HG02870 (cell line): ENCODE data around the gene MAP6.
"Not testable (repeated sequence)": the region's sequence is repeated elsewhere in the genome, so short reads cannot be mapped to it uniquely, and the experiment has no call there.

Experiments used
- ATAC-seq: cut with Tn5 transposase; IDR thresholded peaks from one replicate; pipeline ENCODE4 v1.9.1; 2021; ENCODE audit warnings: mild to moderate bottlenecking, moderate library complexity; ENCODE audit not compliant: unreplicated experiment

Gene MAP6

DNA sequence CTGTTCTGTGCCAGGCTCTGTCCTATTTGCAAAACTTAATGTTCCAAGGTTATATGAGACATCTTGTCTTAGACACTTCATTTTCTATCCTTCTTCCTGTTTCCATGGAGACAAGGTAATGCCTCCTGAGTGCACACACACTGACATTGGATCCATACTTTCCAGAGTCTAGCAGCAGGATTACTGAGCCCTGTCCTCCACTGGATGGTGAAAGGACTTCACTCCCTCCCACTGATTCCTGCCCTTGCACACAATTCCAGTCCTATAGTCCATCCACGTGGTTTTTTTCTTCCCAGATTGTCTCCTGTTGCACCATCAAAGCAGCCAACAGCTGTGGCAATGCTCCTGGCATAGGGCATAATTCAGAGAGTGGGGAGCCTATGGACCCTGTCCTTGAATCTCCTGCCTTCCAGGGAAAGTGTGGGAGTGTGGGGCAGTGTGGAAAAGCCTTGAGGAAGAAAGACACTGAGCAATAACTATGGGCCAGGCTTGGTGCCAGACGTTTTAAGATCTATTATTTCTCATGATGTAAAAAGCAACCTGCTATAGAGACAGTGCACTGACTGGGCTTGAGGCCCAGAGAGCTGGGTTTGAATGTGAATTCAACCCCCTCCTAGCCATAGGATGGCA lies 75.4 kb downstream of the MAP6 start:
- no peak for ATAC-seq

DNA sequence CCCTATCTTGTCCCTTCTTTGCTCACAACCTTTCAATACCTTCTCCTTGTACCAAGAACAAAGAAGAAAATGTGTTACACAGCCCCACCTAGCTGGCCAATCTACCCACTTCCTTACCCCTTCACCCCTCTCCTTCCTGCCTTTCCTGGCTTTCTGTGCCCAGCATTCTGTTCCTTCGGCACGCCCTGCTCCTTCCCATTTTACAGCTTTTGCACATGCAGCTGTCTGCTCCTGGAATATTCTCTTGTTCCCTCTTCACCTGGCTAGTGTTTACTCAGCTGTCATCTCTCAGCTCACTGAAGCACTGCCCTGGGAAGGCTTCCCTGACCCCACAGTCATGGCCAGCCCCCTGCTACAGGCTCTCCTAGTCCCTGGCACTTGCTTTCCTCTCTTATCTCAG lies 76.1 kb downstream of the MAP6 start:
- no peak for ATAC-seq

DNA sequence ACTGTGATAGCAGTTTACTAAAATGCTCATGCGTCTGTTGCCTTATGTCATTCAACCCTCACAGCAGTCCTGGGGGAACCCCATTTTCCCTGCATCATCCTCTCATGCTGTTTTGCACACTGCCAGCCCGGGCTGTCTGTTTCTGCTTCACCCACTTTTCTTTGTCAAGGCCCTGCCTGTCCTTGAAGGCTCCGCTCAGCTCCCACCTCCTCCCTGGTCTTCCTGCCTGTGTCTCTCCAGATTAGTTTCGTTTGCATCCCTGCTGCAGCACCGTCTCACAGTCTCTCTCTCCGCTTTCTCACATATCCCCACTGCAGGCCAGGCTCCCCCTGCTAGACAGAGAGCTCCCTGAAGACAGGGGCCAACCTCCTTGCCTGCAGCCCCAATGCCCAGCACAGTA lies 76.9 kb downstream of the MAP6 start:
- ATAC-seq = no peak

DNA sequence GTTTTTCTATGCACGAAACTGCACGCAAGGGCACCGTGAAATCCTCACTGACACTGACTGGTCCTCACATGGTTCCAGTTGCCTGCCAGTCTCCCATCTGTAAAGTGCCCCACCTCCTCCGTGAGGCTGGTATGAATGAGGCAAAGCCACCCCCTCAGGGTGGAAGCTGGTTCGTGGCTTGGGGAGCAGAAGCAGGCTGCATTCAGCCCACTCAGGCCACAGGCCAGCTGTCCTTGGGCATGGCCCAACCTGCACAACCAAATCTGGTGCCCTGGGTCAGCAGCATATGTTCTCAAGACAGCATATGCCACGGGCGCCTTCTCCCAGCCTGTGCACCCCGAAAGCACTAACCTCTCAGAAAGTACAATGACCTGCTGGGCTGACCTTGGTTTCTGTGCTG lies 77.5 kb downstream of the MAP6 start:
- no peak for ATAC-seq

DNA sequence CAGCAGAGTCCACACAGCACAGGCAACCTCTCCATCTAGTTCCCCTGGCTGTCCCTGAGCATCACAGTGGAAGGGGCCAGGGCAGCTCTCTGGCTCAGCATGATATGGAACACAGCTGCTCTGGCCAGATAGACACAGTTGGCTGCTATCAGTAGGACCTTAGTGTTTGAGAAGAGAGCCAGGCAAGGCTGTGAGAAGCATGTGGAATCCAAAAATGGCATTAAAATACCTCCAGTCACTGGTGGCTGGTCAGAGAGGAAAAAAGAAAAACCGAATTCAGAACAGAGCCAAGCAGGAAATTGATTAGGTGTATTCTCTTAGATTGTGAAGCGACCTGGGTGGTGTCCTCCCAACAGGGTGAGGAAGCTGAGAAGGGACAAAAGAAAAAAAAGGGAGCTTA lies 78.9 kb downstream of the MAP6 start:
- ATAC-seq = no peak

DNA sequence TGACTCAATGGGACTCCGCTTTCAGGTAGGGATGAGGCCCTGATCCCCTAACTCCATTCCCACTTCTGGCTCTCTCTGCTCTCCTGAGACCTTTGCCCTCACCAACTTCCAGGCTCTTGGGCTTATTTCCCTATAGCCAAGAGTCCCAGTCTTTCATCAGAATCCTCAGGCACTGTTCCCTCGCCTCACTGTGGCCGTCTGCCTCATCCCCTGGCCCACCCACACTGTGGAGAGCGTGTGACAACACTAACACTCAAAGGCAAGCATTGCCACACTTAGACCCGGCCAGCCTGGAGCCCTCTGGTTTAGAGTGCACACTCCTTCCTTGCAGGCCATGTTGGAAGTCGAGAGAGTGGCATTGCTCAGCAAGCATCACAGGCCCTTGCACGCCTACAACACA lies 79.8 kb downstream of the MAP6 start:
- ATAC-seq = no peak

DNA sequence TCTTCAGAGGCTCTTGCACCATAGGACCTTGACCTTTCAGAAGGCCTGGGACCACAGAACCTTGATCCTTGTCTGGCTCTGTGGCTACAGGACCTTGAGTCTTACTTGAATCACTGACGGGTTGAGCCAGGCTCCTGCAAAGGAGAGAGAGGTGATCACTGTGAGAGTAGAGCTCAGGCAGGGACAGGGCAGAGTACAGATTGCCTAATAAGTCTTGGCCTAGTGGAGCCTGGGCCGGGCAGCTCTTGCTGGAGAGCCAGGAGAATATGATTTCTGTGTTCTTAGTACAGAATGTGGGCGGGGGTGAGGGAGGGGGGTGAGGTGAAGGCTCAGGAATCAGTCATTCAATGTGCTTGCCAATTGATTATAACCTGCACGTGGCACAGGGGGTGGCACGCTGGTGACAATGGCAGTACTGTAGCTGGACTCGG lies 80.8 kb downstream of the MAP6 start:
- no peak for ATAC-seq

DNA sequence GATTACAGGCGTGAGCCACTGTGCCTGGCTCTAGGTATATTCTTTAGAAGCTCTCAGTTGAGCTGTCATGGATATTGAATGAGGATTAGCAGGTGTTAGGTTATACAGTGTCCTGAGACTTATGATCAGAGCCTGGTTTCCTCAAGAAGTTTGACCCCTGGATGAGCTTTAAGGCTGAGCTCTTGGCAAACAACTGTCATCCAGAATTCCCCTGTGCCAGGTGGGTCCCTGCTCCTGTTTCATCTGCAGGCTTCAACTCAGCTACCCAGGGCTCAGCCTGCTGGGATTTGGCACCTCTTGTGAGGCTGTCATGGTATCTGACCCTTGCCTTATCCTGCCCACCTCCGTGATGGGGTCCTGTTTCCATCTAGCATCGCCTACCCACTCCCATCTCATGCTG lies 82.4 kb downstream of the MAP6 start:
- no peak for ATAC-seq

DNA sequence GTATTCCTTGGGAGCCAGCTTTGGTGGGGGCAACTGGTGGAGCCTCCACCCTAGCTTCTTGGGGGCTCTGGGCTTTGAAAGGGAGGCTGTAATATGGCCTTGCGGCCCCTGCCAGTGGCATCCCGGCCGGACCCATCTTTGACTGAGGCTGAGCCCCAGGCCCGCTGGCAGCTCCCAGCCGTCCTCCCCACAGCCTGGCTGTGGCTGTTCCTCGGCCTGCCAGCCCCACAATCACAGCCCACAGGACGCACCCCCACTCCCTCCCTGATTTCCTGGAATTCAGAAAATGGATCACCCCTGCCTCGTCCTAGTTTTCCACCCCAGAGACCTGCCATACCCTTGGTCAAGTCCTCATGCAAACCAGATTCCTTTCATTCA lies 83.6 kb downstream of the MAP6 start:
- no peak for ATAC-seq

DNA sequence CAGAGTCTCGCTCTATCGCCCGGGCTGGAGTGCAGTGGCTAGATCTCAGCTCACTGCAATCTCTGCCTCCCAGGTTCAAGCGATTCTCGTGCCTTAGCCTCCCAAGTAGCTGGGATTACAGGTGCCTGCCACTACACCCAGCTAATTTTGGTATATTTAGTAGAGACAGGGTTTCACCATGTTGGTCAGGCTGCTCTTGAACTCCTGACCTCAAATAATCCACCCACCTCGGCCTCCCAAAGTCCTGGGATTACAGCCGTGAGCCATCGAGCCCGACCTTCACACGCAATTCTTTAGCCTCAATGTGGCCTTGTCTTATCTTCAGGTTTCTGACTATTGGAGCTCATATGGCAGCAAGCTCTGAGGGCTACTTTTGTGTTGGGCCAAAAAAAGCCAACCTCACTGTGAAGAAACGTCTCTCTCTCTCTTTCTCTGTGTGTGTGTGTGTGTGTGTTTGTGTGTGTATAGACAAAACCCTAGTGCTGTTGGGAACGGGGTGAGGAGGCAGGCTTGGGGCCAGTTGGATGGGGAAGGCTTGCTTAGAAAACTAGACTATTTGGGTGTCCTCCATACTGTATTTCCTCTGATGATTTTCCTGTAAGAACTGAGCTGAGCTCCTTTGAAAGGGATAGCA lies 84.1 kb downstream of the MAP6 start:
- not testable (repeated sequence) for ATAC-seq

DNA sequence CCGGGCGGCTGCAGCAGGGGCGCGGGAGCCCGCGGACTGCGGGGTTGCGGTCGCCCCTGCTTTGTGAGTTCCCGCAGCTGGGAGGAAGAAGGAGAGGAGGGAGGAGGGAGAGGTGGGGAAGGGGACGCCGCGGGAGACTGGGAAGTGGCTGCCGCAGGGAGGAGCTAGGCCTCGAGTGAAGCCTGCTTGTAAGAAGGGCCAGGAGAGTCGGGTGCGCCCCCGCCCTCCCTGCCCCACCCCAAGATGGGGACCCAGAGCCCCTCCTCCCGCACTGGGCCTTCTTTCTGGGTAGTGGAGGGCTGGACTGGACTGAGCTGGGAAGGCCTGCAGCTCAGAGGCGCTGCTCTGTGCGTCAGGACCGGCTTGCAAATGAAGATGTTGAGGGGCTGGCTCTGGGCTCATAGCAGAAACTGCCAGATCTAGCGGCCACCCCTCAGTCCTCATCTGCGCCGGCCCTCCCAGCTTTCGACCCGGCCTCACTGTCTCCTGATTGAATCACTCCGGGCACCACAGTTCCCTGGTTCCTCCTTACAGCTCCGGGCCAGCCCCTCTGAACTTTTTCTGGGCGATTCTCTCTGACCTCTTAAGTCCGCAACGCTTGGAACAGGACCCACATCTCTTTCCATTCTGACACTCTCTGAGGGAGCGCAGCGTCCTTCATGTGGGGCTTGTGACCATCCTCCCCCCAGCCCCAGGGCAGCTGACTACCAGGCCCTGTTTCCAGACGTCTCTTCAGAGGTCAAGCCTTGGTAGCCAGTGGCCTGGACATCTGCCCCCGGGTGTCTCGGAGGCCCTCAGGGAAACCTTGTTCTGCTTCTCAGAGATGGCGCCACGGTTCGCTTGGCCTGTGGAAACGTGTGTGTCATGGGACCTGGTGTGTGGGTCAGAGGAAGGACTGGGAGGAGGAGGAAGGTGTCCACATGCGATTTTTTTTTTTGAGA lies 84.8 kb downstream of the MAP6 start:
- ATAC-seq = no peak

DNA sequence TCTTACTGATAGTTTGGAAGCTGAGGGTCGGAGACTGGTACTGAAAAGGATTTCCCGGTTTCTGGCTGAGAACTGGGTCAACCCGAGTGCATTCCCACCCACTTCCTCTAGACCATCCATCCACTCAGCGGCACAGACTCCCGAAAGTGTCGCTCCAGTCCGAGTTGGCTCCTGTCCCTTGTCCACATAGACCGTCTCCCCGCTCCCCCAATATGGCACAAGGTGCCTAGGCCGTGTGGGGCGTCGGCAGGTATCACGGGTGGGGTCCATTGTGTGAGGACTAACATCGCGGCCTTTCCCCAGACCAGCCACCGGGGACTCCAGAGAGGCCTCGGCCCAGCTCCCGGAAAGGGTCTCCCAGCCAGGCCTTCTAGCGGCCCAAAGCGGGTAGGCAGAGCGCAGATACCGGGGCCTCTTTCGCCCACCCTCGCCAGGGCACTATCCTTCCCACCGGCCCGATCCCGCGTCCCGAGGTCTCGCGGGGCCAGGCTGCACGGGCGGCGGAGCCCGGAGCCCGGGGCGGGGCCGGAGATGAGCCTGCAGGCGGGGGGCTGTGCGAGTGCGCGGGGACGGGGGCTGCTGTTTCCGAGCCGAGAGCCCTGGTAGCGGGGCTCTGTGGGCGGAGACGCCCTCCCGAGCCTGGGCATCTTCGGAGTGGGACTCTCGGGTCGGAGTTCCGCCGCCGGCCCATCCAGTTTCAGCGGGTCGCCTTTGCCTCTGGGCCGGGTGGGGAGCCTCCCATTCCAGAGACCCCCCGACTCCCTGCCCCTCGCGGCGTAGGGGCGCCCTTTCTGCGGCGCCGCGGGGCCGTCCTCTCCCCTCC lies 85.7 kb downstream of the MAP6 start:
- peak; percentile 71 for ATAC-seq

DNA sequence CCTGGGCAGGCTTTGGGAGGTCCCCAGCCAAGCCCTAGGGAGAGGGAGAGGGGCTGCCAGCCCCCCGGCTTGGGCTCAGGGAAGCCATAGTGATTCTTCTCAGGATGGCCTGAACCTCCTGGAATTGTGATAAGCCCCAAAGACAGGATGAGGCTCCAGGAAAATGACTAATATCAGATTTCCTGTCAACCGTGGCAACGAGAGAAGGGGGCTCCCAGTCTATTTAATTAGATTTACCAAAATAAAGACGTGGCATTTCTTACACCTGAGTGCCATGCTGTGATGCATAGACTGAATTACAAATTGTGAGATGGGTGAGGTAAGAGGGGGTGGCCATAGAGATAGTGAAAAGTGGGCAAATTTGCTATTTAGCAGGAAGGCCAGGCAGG lies 86.3 kb downstream of the MAP6 start:
- ATAC-seq = no peak

DNA sequence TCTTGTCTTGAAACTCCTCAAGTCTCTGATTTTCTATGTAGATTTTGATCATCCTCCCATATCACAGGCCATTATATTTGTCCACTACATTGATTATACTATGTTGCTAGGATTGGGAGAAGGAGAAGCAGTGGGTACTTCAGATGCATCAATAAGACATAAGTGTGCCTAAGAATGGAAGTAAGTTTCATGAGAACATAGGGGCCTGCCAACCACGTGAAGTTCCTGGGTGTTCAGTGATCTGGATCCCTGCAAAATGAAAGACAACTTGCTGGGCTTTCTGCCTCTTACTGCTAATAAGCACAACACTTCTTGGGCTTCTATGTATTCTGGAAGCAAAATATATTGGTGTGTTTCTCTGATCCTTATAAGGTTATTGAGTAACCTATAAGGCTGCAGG lies 89.0 kb downstream of the MAP6 start:
- no peak for ATAC-seq

DNA sequence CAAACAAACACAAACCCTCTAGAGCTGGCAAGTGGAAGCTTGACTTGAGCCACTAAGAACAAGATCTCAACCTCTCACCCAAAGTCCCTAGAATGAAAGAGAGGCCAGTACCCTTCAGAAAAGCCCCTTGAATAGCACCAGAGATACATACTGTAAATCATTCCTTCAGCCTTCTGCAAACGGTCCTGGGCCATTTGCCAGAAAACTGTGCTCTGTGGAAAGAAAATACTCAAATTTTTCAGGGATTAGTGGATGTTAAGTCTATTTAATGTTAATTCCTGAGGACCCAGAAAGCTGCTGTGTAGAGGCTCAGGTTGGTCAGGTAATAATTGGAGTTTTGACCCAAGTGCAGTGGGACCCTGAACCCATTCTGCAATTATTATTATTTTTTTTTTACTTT lies 89.9 kb downstream of the MAP6 start:
- ATAC-seq = no peak

DNA sequence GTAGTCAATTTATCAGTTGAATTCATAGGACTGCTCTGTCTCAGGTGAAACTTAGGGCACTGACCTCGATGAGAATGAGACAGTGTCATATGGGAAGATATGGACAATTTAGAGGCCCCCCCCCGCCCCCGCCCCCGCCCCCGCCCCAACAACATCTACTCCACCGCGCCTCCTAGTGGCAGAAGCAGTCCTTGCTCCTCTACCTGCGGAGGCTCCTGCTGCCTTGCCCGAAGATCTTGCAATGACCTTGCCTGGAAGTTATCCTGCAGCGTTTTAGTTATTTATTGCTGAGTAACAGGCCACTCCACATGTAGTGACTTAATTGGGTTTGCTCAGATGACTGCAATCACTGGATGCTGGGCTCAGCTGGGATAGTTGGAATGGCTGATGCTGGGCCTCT lies 91.6 kb downstream of the MAP6 start:
- no peak for ATAC-seq

DNA sequence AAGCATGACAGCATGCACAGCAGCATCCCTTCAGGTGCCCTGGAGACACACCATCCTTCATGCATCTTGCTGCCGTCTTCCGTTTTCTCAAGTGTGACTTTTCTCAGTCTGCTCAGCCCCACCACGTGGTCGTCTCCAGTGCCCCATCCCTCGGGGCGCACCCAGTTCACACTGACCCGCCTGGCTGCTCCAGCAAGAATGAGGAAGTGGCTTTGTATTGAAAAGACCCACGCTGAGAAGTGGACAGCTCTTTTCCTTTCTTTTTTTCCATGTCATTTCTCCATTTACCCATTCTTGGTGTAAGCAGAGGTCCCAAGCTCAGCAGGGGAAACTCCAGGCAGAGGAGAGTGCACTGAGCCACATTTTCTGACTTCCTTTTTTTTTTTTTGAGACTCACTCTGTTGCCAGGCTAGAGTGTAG lies 92.3 kb downstream of the MAP6 start:
- ATAC-seq = no peak

DNA sequence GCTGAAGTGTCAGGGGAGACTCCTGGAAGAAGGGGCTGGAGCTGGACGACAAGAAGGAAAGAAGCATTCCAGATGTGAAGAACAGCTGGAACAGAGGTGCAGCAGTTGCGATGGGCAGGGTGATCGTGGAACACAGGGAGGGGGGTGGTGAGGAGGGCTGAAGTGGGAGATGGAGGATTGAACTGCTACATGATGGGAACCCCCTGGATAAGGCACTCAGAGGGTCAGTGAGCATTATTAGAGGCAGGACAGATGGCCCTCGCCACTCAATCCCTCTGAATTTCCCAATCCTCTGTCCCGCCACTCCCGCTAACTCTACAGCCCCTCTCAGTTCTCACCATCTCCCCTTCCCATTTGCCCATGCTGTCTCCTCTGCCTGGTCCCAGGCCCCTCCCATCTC lies 92.8 kb downstream of the MAP6 start:
- no peak for ATAC-seq

DNA sequence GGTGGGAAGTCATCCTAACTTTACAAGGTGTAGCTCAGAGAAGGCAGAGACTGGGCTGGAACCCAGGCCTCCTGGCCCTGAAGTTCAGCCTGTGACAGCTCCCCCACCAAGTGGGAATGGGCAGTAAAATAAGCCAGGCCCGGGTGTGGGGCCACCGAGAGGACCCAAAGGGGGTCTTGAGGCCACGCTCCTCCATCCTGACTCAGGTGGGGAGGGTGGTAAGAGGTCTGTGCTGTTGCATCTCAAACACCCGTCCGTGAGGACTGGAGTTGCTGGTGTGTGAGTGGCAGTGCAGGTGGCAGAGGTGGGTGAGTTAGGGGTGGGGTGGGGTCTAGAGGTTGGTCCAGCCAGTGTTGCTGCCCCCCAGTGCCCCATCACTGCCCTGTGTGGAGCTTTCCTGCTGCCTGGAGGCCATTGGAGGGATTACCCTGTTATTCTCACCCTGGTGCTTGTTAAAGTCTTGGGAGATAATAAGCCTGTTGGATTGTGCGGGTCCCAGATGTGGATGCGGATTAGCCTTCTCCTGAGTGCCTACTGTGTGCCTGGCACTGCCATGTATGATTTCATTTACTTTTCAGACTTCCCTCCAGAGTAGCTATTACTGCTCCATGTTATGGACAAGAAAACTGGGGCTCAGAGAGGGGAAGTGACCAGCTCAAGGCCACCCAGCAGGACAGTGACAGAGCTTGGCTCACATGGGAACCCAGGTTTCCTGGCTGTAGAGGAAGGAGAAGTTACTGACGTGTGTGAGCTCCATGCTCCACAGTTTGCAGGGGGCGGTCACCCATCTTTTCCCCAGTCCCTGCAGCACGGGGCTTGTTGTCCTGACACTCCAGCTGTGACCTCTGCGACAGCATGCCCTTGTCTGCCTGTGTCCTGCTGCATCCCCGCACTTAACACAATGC lies 93.9 kb downstream of the MAP6 start:
- ATAC-seq = no peak

DNA sequence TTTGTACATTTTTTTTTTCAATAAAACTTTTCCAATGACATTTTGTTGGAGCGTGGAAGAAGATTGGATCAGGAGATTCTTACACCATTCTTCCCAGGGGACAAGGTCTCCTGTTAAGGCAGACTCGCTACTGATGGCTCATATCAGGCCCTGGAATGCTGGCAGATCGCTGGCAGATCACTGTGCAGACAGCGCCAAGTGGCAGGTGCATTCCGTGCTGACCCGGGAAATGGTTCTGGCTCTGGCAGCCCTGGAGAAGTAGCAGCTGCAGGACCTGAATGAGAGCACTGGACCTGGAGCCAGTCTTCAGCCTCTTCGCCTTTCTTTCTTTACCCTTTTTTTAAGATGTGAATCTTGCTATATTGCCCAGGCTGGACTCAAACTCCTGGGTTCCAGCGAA lies 96.1 kb downstream of the MAP6 start:
- no peak for ATAC-seq
